CD14-positive monocyte (primary cell): ENCODE results near the gene FKBP5. TPM values are rescaled to one million over a fixed set of nuclear protein-coding genes. Genes with fewer than 3 reads are reported as not detected.

ENCODE experiments used
- DNase-seq, 3 donors: peaks; one replicate each; pipeline ENCODE4 v3.0.0-alpha.2; 2011 to 2022
- H2AFZ ChIP-seq: 2 replicates; pipeline ENCODE4 v1.6.0; 2012; ENCODE audit warnings: mild to moderate bottlenecking, low read depth, low read length, inconsistent platforms; ENCODE audit not compliant: insufficient read depth, poor library complexity, severe bottlenecking
- H3K27ac ChIP-seq, 2 donors: 1 replicate in 1 of 2; 2 replicates in 1 of 2; pipeline ENCODE4 v1.5.1; 2012 to 2013; ENCODE audit warnings: low read length in 2 of 2, control low read depth in 1 of 2, inconsistent platforms in 1 of 2, low read depth in 1 of 2, mild to moderate bottlenecking in 1 of 2
- H3K27me3 ChIP-seq, 2 donors: one replicate each; pipeline versions ENCODE4 v1.6.0 to v1.6.1; 2011 to 2013; ENCODE audit warnings: low read length in 2 of 2; ENCODE audit not compliant: control insufficient read depth in 2 of 2, insufficient read depth in 2 of 2
- H3K36me3 ChIP-seq, 2 donors: replicated peaks in 1 of 2; 1 replicate in 1 of 2; 2 replicates in 1 of 2; pipeline versions ENCODE4 v1.5.1 to v1.6.1; 2012 to 2013; ENCODE audit warnings: low read length in 2 of 2, control low read depth in 1 of 2, inconsistent platforms in 1 of 2, mild to moderate bottlenecking in 1 of 2; ENCODE audit not compliant: insufficient read depth in 2 of 2, control insufficient read depth in 1 of 2
- H3K4me1 ChIP-seq, 2 donors: 1 replicate in 1 of 2; 2 replicates in 1 of 2; pipeline versions ENCODE4 v1.5.1 to v1.6.1; 2012 to 2013; ENCODE audit warnings: low read length in 2 of 2, control low read depth in 1 of 2, inconsistent platforms in 1 of 2, mild to moderate bottlenecking in 1 of 2, moderate library complexity in 1 of 2; ENCODE audit not compliant: insufficient read depth in 2 of 2, control insufficient read depth in 1 of 2
- H3K4me2 ChIP-seq: replicated peaks from 2 replicates; pipeline ENCODE3; 2012; ENCODE audit warnings: low read length, moderate library complexity, mild to moderate bottlenecking; ENCODE audit not compliant: poor library complexity, severe bottlenecking; ENCODE audit errors: extremely low read depth
- H3K4me3 ChIP-seq, 3 experiments: fragments of 200-600 bp in 1 of 3; sonication (generic) in 1 of 3; replicated peaks in 1 of 3; 1 replicate in 2 of 3; 2 replicates in 1 of 3; pipeline ENCODE4 v1.5.1; 2011 to 2013; ENCODE audit warnings: low read length in 3 of 3, mild to moderate bottlenecking in 3 of 3, control low read depth in 2 of 3, low read depth in 2 of 3, inconsistent platforms in 1 of 3, moderate library complexity in 1 of 3
- H3K79me2 ChIP-seq: 2 replicates; pipeline ENCODE4 v1.6.0; 2012; ENCODE audit warnings: mild to moderate bottlenecking, control low read depth, inconsistent platforms, low read length, moderate library complexity; ENCODE audit not compliant: insufficient read depth
- H3K9ac ChIP-seq: 2 replicates; pipeline ENCODE4 v1.6.0; 2017; ENCODE audit warnings: low read length, mild to moderate bottlenecking; ENCODE audit not compliant: insufficient read depth, poor library complexity, severe bottlenecking
- H3K9me3 ChIP-seq, 2 donors: replicated peaks in 1 of 2; 1 replicate in 1 of 2; 2 replicates in 1 of 2; pipeline versions ENCODE4 v1.5.1 to v1.6.1; 2012 to 2013; ENCODE audit warnings: low read length in 2 of 2, control low read depth in 1 of 2; ENCODE audit not compliant: control insufficient read depth in 1 of 2, insufficient read depth in 1 of 2
- H4K20me1 ChIP-seq: 2 replicates; pipeline ENCODE4 v1.6.0; 2012; ENCODE audit warnings: mild to moderate bottlenecking, low read length, control low read depth, moderate library complexity; ENCODE audit not compliant: insufficient read depth
- H3K27ac Mint-ChIP-seq, 7 donors: one replicate each; pipeline ENCODE4 v1.8.0; 2020; ENCODE audit warnings: mild to moderate bottlenecking in 7 of 7, mixed read lengths in 7 of 7, moderate library complexity in 6 of 7, inconsistent platforms in 2 of 7
- H3K27me3 Mint-ChIP-seq, 3 donors: one replicate each; pipeline ENCODE4 v1.8.0; 2021 to 2022; ENCODE audit warnings: low read depth in 3 of 3, mild to moderate bottlenecking in 3 of 3, mixed read lengths in 3 of 3, moderate library complexity in 3 of 3, inconsistent platforms in 1 of 3
- H3K36me3 Mint-ChIP-seq, 2 donors: one replicate each; pipeline ENCODE4 v1.8.0; 2020; ENCODE audit warnings: mixed read lengths in 2 of 2, inconsistent platforms in 1 of 2, mild to moderate bottlenecking in 1 of 2
- H3K4me1 Mint-ChIP-seq: one replicate; pipeline ENCODE4 v1.8.0; 2020; ENCODE audit warnings: mild to moderate bottlenecking, mixed read lengths
- H3K4me3 Mint-ChIP-seq, 2 donors: one replicate each; pipeline ENCODE4 v1.8.0; 2020; ENCODE audit warnings: mild to moderate bottlenecking in 2 of 2, mixed read lengths in 2 of 2, moderate library complexity in 1 of 2
- H3K9me3 Mint-ChIP-seq, 7 donors: one replicate each; pipeline ENCODE4 v1.8.0; 2020 to 2022; ENCODE audit warnings: mixed read lengths in 7 of 7, mild to moderate bottlenecking in 6 of 7, moderate library complexity in 6 of 7, inconsistent platforms in 2 of 7
- CTCF ChIP-seq: fragments of 200-600 bp; IDR thresholded peaks from one replicate; pipeline ENCODE4 v1.8.0; 2022; ENCODE audit warnings: antibody characterized with exemption, mild to moderate bottlenecking
- WGBS: methylation state at CpG from one replicate; pipeline ENCODE4 v1.1.5; 2013; ENCODE audit warnings: missing lambda C conversion rate; ENCODE audit not compliant: insufficient coverage; 5-methylcytosine and 5-hydroxymethylcytosine counted together
- intact Hi-C, 2 donors: fragments of 100-400 bp; cut with micrococcal nuclease; formaldehyde crosslinking; loops; one replicate each; pipeline versions ENCODE4 v1.15.0 to v1.15.1; 2023
- polyA plus RNA-seq, 3 donors: library from polyadenylated mRNA; depleted of rRNA in 1 of 3; unstranded in 2 of 3; stranded (reverse) in 1 of 3; fragments of 300-500 nt in 2 of 3; fragments of >200 nt in 1 of 3; fragmentation: Illumina TruSeq in 2 of 3; gene quantifications; 1 replicate in 2 of 3; 2 replicates in 1 of 3; pipeline ENCODE4 v1.2.3, GENCODE V29; 2012 to 2021

Gene FKBP5
- polyA plus RNA-seq, 3 donors = 20.2 to 58.5 (median 56.9) TPM

- H4K20me1 ChIP-seq = peaks cover 4% of the 10 kb centered on the region
- peaks cover 38 to 47% of the 10 kb centered on the region in 2 donors for H3K4me1 ChIP-seq
- peaks cover 28 to 66% of the 10 kb centered on the region in 2 donors for H3K36me3 ChIP-seq
- no CpG with 5 or more reads among the region's 1 CpG for WGBS
- Mint-ChIP-seq H3K27ac (peak overlapping the region in 3 of 7 donors; percentile 31 to 62 (median 43)), H3K4me3 (no peak overlapping the region), H3K9me3 (peaks cover 7 to 12% (median 10%) of the 10 kb centered on the region in 7 donors), H3K4me1 (peaks cover 48% of the 10 kb centered on the region), H3K36me3 (peaks cover 56 to 66% of the 10 kb centered on the region in 2 donors), H3K27me3 (no peaks in the 10 kb centered on the region)
- no peak for DNase-seq
- H3K27me3 ChIP-seq = no peaks in the 10 kb centered on the region
- no peak for TF ChIP-seq CTCF
- H3K9ac ChIP-seq = no peak overlapping the region
- no peak overlapping the region for H2AFZ ChIP-seq
- peaks cover 45% of the 10 kb centered on the region for H3K79me2 ChIP-seq
- H3K27ac ChIP-seq = peak overlapping the region in 1 of 2 donors; percentile 74
- no peak overlapping the region for H3K4me3 ChIP-seq
- H3K9me3 ChIP-seq = peaks cover 5 to 7% of the 10 kb centered on the region in 2 donors
- H3K4me2 ChIP-seq = no peak overlapping the region
- intact Hi-C loops = no loop called here
Observed at GRCh38 chr6:35613762-35614161, 75.0 kb downstream of the FKBP5 start.

GRCh38 chr6:35611240-35611639 is 77.5 kb downstream of the FKBP5 start:
- no peak overlapping the region for H3K4me3 ChIP-seq
- H3K9me3 ChIP-seq = peaks cover 5 to 7% of the 10 kb centered on the region in 2 donors
- no peak overlapping the region for H3K4me2 ChIP-seq
- H3K27ac Mint-ChIP-seq = peak overlapping the region in 3 of 7 donors; percentile 10 to 60 (median 26)
- H3K27me3 ChIP-seq = no peaks in the 10 kb centered on the region
- peaks cover 36% of the 10 kb centered on the region for H3K4me1 Mint-ChIP-seq
- H3K36me3 ChIP-seq = peaks cover 22 to 63% of the 10 kb centered on the region in 2 donors
- H3K9ac ChIP-seq = no peak overlapping the region
- peaks cover 7 to 12% (median 10%) of the 10 kb centered on the region in 7 donors for H3K9me3 Mint-ChIP-seq
- peaks cover 55% of the 10 kb centered on the region for H3K79me2 ChIP-seq
- no peak overlapping the region for H2AFZ ChIP-seq
- peaks cover 9% of the 10 kb centered on the region for H4K20me1 ChIP-seq
- no peak for DNase-seq
- H3K27me3 Mint-ChIP-seq = peaks cover 0 to 2% (median 0%) of the 10 kb centered on the region in 3 donors
- no peak for TF ChIP-seq CTCF
- H3K4me1 ChIP-seq = peaks cover 18 to 26% of the 10 kb centered on the region in 2 donors
- intact Hi-C loops = no loop called here
- no CpG with 5 or more reads among the region's 3 CpGs for WGBS
- H3K4me3 Mint-ChIP-seq = no peak overlapping the region
- H3K36me3 Mint-ChIP-seq = peaks cover 65 to 79% of the 10 kb centered on the region in 2 donors
- H3K27ac ChIP-seq = peak overlapping the region in 1 of 2 donors; percentile 36
